Neuron (in vitro differentiated cells): ENCODE results near the gene TRAF2.
"Not testable (repeated sequence)": the region's sequence is repeated elsewhere in the genome, so short reads cannot be mapped to it uniquely, and the experiment has no call there.

ENCODE experiments used
- H2AFZ ChIP-seq: one replicate; pipeline ENCODE4 v1.6.1; 2013; ENCODE audit warnings: low read depth, mild to moderate bottlenecking, inconsistent platforms, low read length, moderate library complexity
- H3K27me3 ChIP-seq: one replicate; pipeline ENCODE4 v1.6.1; 2013; ENCODE audit warnings: low read length; ENCODE audit not compliant: insufficient read depth
- H3K36me3 ChIP-seq: one replicate; pipeline ENCODE4 v1.6.1; 2013; ENCODE audit warnings: low read length; ENCODE audit not compliant: insufficient read depth
- H3K4me1 ChIP-seq: one replicate; pipeline ENCODE4 v1.6.1; 2013; ENCODE audit warnings: low read length; ENCODE audit not compliant: insufficient read depth
- H3K4me3 ChIP-seq: 2 replicates; pipeline ENCODE4 v1.5.1; 2013; ENCODE audit warnings: mild to moderate bottlenecking, low read length, moderate library complexity
- H3K9me3 ChIP-seq: one replicate; pipeline ENCODE4 v1.6.1; 2013; ENCODE audit warnings: low read length

TRAF2 gene

DNA sequence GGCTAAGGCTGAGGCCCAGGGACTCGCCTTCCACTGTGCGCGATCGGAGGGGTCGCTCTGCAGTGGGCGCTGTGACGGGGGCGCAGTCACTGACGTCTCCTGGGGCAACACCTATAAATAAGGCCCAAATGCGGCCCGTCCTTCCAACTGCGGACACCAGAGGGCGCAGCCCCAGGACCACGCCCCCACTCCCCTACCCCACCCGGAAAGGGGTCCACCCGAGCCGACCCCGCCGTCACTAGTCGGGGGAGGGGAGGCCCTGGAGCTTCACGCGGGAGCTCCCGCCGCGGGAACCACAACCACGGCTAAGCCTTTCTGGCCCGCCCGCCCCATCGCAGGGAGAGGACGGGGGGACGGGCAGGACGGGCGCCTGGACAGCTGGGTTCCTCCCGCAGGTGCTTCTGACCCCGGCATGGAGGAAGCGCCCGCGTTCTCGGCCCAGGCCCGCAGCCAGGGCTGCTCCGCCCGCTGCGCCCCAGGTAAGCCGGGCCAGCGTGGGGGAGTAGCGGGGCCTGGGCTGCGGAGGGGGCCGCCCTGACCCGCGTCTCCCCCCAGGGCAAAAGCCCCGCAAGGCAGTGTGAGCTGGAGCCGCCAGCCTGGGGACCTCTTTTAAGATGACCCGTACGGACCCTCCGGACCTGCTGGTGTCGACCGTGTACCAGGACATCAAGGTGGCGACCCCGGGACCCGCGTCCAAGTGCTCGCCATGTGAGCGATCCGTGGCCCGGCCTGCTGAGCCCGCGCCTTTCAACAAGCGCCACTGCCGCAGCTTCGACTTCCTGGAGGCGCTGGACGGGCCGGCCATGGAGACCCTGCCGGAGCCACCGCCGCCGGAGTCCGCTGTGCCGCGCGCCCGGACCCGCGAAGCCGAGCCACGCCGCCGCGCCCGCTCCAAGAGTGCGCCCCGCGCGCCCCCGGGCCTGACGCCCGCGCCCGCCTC lies 42.2 kb upstream of the TRAF2 start:
- H3K36me3 ChIP-seq, result peaks cover 11% of the 10 kb centered on the region
- peaks cover 36% of the 10 kb centered on the region for H3K4me1 ChIP-seq
- H2AFZ ChIP-seq, H3K4me3 ChIP-seq, H3K9me3 ChIP-seq, H3K27me3 ChIP-seq: not testable (repeated sequence)

DNA sequence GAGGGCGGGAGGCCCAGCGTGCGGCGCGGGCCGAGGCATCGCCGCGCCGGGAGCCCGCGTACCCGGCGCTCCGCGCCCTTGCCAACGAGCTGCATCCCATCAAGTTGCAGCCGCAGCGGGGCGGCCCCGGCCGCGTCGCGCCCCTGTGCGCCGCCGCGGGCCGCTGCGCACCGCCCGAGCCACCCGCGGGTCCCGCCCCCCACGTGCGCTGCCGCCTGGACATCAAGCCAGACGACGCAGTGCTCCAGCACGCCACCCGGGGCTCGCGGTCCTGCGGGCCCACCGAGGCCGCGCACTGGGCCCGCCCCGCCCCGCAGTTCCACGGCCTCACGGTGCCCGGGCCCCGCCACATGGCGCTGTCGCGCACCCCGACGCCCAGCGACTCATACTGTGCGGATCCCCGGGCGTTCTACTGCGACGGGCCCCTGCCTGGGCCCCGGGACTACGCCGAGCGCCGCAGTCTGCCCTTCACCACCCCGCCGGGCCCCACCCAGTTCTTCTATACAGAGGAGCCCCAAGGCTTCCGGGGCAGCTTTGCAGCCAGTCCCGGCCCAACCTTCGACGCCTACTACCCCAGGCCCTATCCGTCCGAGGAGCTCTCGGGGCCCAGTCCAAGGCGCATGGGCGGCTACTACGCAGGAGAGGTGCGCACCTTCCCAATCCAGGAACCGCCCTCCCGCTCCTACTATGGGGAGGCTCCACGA lies 41.4 kb upstream of the TRAF2 start:
- peaks cover 38% of the 10 kb centered on the region for H3K4me1 ChIP-seq
- H3K36me3 ChIP-seq, result peaks cover 3% of the 10 kb centered on the region

DNA sequence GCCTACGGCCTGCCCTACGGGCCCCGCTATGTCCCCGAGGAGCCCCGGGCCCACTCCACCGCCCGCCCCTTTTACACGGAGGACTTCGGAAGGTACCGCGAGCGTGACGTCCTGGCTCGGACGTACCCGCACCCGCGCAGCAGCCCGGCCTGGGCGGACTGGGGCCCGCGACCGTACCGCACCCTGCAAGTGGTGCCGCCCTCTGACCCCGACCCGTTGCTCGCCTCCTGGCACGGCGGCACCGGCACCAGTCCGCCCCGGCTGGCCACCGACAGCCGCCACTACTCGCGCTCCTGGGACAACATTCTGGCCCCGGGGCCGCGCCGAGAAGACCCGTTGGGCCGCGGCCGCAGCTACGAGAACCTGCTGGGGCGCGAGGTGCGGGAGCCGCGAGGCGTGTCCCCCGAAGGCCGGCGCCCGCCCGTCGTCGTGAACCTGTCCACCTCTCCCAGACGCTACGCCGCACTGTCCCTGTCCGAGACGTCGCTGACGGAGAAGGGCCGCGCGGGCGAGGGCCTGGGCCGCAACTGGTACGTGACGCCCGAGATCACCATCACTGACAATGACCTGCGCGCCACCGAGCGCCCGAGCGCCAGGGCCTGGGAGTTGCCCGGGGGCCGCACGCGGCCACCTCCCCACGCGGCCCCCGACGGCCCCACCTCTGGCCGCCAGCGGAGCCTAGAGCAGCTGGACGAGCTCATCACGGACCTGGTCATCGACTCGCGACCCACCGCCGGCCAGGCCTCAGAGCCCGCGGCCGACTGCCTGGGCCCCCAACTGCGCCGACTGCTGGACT lies 40.7 kb upstream of the TRAF2 start:
- H2AFZ ChIP-seq, result no peak overlapping the region
- peaks cover under 1% of the 10 kb centered on the region for H3K36me3 ChIP-seq
- no peaks in the 10 kb centered on the region for H3K9me3 ChIP-seq
- no peaks in the 10 kb centered on the region for H3K27me3 ChIP-seq
- H3K4me1 ChIP-seq, result peaks cover 39% of the 10 kb centered on the region
- H3K4me3 ChIP-seq, result no peak overlapping the region

More for the DNA sequence above, 41.4 kb upstream of the TRAF2 start:
- Histone ChIP-seq H3K27me3 (no peaks in the 10 kb centered on the region), H2AFZ (no peak overlapping the region), H3K9me3 (no peaks in the 10 kb centered on the region), H3K4me3 (no peak overlapping the region)

DNA sequence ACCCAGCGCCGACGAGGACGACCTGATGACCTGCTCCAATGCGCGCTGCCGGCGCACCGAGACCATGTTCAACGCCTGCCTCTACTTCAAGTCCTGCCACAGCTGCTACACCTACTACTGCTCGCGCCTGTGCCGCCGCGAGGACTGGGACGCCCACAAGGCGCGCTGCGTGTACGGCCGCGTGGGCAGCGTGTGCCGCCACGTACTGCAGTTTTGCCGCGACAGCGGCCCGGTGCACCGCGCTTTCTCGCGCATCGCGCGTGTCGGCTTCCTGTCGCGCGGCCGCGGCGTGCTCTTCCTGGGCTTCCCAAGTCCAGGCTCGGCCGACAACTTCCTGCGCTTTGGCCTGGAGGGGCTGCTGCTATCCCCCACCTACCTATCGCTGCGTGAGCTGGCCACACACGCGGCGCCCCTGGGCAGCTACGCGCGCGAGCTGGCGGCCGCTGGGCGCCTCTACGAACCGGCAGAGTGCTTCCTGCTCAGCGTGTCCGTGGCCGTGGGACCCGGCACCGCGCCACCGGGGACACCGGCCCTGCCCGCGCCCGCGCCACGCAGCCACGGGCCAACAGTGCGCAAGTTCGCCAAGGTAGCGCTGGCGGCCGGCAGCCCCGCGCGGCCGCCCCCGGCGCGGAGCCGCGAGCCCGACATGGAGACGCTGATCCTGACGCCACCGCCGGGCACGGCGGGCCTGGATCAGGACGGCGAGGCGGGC lies 39.8 kb upstream of the TRAF2 start:
- Histone ChIP-seq H3K4me3 (no peak overlapping the region), H3K4me1 (peaks cover 32% of the 10 kb centered on the region), H3K36me3 (peaks cover 8% of the 10 kb centered on the region), H3K9me3 (no peaks in the 10 kb centered on the region), H2AFZ (no peak overlapping the region), H3K27me3 (no peaks in the 10 kb centered on the region)

DNA sequence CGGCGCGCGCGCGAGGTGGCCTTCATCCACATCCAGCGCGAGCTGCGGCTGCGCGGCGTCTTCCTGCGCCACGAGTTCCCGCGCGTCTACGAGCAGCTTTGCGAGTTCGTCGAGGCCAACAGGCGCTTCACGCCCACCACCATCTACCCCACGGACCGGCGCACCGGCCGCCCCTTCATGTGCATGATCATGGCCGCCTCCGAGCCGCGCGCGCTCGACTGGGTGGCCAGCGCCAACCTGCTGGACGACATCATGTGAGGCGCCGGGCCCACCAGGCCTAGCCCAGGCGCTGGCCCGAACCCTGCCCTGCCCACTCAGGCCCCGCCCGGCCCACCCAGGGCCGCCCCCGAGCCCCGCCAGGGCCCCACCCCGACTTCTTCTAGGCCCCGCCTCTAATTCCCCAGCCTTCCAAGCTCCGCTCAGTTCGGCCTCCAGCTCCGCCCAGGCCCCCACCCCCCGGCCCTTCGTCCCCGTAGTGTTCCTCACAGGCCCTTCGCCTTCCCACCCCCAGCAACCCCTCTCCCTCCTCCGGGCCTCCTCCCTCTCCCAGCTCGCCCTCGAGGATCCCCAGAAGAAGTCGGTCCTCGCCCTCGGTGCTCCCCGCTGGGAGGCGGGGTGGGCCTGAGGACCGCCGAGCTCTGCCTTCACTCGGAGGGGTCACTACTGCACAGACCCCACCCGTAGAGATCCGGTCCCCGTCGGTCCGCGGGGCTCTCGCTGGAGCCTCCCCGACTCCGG lies 39.1 kb upstream of the TRAF2 start:
- Histone ChIP-seq H3K4me1 (peaks cover 25% of the 10 kb centered on the region), H3K27me3 (no peaks in the 10 kb centered on the region), H3K9me3 (no peaks in the 10 kb centered on the region), H3K4me3 (peak overlapping the region; percentile 81), H2AFZ (no peak overlapping the region), H3K36me3 (peaks cover 12% of the 10 kb centered on the region)

DNA sequence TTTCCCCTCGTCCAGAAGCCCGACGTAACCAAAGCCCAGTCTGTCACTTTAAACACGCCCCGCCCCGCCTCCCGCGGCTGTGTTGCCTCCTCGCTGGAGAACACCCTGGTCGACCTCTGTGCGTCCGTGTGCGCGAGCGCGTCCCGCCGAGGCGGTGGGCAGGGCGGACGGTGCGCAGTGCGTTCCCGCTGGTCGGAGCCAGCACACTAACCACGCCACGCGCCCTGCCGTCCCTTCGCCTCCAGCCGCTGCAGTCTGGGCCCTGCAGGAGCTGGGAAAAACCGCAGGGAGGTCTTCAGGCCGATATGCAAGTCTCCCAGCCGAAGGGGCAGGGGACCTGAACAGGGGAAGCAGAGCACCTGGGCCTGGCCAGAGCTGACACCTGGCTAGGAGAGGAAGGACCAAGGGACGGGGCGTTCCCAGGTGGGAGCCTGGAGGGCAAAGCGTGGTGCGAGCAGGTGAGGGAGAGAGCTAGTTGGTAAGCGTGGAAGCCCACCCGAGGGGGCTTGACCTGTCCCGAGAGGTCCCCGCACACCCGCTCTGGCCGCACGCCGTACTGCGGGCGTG lies 38.4 kb upstream of the TRAF2 start:
- H3K4me1 ChIP-seq, result peaks cover 22% of the 10 kb centered on the region
- H3K27me3 ChIP-seq, result no peaks in the 10 kb centered on the region
- no peaks in the 10 kb centered on the region for H3K9me3 ChIP-seq
- H3K36me3 ChIP-seq, result peaks cover 12% of the 10 kb centered on the region
- no peak overlapping the region for H2AFZ ChIP-seq
- peak overlapping the region; percentile 81 for H3K4me3 ChIP-seq

DNA sequence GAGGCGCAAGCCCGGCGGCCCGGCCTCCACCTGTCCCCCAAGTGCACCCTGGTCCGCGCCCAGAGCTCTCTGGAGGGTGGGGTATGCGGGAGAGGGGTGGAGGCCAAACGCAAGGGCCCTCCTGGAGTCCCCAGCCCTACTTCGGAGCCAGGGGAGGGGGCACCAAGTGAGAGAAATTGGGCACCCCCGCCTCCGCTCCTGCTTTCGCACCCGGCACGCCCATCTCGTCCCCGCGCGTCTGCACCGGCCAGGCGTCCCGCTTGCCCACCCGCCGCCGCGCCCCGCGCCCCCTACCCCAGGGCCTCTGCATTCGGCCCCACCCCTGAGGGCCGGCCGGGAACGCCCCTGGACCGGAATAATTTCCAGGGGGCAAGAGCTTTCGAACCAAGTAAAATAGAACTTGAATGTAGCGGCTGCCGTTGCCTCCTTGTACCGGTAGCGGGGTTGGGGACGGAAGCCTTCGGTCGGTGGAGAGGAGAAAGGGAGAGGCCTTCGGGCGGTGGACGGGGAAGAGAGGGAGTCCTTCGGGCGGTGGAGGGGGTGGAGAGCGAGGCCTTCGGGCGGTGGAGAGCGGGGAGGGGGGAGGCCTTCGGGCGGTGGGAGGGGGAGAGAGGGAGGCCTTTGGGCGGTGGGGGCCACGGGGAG lies 37.8 kb upstream of the TRAF2 start:
- H3K27me3 ChIP-seq, result no peaks in the 10 kb centered on the region
- peak overlapping the region; percentile 81 for H3K4me3 ChIP-seq
- no peaks in the 10 kb centered on the region for H3K9me3 ChIP-seq
- peaks cover 12% of the 10 kb centered on the region for H3K36me3 ChIP-seq
- H2AFZ ChIP-seq, result no peak overlapping the region
- H3K4me1 ChIP-seq, result peaks cover 16% of the 10 kb centered on the region

DNA sequence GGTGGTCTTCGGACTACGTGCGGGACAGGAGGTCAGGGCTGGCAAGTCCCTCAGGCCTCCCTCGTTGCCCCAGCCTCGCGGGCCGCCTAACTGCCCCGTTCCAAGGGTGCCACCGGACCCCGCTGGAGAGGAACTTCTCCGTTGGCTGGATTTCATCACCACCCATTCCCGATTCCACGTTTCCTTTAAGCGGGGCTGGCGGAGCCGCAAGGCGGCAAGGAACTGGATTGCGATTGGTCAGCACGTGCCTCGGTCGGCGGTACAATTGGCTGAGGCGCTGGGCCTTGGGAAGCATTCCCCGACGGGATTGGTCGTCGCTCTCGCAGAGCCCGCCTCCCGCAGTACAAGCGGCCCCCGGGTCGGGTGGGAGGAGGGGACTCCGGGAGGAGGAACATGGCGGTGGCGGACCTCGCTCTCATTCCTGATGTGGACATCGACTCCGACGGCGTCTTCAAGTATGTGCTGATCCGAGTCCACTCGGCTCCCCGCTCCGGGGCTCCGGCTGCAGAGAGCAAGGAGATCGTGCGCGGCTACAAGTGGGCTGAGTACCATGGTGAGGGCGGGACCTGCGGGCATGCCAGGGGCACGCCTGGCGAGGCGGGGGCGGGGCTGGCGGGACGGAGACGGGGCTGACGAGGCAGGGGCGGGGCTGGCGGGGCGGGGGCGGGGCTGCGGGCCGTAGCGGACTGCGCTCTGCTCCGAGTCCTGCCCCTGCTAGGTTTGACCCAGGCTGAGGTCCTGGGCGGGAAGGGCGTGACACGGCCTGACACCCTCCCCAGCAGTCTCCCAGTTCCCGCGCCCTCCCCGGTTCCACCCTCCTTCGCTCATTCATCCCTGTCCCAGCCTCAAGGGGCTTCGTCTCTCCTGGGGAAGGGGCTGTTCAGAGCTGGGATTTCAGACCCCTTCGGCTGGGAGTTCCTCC lies 37.0 kb upstream of the TRAF2 start, which contains the start of gene PHPT1:
Gene PHPT1 (plus strand): TSS at position 372 of the 922 bp plus-strand sequence. CDS start 22 bp downstream, at position 394.
- Histone ChIP-seq H3K4me3 (peak within 1 kb of the TSS; percentile 81), H3K27me3 (no peaks in the 10 kb centered on the region), H3K9me3 (no peaks in the 10 kb centered on the region), H2AFZ (no peak within 1 kb of the TSS), H3K36me3 (peaks cover 12% of the 10 kb centered on the region), H3K4me1 (peaks cover 16% of the 10 kb centered on the region)

DNA sequence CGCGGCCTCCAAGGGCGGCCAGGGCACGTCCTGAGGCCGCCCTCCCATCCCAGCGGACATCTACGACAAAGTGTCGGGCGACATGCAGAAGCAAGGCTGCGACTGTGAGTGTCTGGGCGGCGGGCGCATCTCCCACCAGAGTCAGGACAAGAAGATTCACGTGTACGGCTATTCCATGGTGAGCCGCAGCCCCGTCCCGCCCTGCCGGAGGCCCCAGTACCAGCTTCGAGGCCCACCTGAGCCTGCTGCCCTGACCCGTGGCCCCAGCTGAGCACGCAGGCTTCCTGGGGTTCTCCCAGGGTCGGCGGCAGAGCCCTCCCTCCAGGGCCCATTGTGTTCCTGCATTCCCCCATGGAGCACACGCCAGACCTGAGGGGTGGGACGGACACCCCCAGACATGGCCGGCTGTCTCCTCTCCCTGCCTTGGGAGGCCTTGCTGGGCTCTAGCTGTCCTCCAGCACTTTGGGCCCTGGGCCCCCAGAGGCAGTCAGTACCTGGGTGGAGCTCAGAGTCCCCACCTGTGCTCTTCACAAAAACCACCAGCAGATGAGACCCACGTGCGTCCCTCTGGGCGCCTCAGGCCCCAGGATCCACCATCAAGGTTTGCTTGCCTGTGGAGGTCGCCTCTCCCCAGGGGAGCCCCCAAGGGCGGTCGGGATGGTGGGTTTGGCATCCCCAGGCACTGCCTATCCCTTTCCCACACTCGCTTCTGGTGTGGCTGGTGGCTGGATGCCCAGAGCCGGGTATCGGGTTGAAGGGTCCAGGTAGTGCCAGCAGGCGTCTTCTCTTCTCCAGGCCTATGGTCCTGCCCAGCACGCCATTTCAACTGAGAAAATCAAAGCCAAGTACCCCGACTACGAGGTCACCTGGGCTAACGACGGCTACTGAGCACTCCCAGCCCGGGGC lies 36.1 kb upstream of the TRAF2 start:
- Histone ChIP-seq H2AFZ (no peak overlapping the region), H3K9me3 (no peaks in the 10 kb centered on the region), H3K4me3 (peak overlapping the region; percentile 81), H3K36me3 (peaks cover 12% of the 10 kb centered on the region), H3K4me1 (peaks cover 16% of the 10 kb centered on the region), H3K27me3 (no peaks in the 10 kb centered on the region)
